Measurements from ENCODE around the gene HOXB3. TPM values are rescaled to one million over a fixed set of nuclear protein-coding genes. Genes with fewer than 3 reads are reported as not detected.

The HOXB3 gene
- total RNA-seq, 4 donors from 2014 or later, result 11.4 to 48.7 (median 24.2) TPM

DNA sequence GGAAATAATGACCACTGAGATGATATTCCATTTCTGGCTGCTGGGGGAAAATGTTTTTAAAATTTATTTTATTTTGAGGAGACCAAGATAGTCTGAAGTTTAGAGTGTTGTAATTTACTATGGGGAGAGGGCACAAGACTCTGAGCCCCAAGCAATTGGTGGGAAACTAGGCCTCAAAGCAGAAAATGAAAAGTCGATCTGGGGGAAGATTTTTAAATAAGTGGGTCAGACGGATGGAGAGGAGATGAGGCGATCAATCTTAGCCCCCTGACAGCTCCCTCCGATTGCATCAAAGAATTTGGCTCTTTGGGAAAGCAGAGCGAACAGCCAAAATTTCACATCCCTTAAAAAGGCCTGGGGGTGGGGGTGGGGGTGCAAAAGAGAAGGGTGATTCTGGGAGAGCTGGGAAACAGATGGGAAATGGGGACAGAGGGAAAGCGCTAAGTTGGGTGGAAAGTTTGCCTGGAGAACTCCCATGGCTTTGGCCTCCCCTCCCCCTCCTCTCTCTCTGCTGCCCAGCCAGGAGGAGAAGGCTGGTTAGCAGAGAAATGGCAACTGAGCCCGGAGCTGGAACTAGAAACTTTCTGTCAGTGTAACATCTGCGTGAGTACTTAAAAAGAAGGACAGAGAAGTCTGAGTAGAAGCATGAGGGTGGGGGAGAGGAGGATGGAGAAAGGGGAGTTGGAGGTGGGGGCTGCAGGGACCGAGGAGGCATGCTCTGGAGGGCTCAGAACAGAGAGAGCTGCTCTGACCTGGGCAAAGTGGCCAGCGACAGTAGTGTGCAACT lies 43.7 kb downstream of the HOXB3 start:
- Histone ChIP-seq H3K27ac (peak overlapping the region; percentile 90 to 98 (median 96)), H3K4me3 (peak overlapping the region; percentile 31 to 38), H3K27me3 (no peaks in the 10 kb centered on the region), H3K9me3 (no peaks in the 10 kb centered on the region), H3K36me3 (peaks cover 0 to 19% of the 10 kb centered on the region in 2 donors), H3K4me1 (peaks cover 11 to 70% (median 41%) of the 10 kb centered on the region in 3 donors)
- 19 to 20% methylated on average over 4 to 10 of the region's 10 CpGs for WGBS, 2 donors (ENCODE audit: low coverage in 1 of 2)
- TF ChIP-seq EP300 (IDR thresholded peaks at IDR 0.05), result no peak
- TF ChIP-seq, protein P1, sequence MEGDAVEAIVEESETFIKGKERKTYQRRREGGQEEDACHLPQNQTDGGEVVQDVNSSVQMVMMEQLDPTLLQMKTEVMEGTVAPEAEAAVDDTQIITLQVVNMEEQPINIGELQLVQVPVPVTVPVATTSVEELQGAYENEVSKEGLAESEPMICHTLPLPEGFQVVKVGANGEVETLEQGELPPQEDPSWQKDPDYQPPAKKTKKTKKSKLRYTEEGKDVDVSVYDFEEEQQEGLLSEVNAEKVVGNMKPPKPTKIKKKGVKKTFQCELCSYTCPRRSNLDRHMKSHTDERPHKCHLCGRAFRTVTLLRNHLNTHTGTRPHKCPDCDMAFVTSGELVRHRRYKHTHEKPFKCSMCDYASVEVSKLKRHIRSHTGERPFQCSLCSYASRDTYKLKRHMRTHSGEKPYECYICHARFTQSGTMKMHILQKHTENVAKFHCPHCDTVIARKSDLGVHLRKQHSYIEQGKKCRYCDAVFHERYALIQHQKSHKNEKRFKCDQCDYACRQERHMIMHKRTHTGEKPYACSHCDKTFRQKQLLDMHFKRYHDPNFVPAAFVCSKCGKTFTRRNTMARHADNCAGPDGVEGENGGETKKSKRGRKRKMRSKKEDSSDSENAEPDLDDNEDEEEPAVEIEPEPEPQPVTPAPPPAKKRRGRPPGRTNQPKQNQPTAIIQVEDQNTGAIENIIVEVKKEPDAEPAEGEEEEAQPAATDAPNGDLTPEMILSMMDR (IDR thresholded peaks at IDR 0.05), result no peak
- no peak for TF ChIP-seq POLR2AphosphoS5 (IDR thresholded peaks at IDR 0.05)
- no peak for TF ChIP-seq POLR2A (IDR thresholded peaks at IDR 0.05)
- no peak for ATAC-seq

DNA sequence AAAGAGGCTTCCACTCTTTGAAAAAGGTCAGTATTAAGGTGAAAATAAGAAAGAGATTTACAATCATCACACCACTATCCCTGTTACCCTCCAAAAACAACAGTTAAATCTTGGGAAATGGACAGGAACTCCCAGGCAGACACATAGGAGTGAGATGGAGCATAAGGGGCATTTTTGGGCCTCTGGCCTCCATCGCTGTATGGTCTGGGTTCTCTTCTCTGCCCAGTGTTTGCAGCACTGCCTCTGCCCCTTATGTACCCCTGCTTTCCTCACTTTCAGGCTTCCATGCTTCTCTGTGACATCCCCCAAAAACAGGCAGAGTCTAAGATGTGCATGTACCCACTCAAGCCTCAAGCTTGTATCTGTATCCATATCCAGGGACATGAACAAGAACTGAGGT lies 44.5 kb downstream of the HOXB3 start:
- H3K27me3 ChIP-seq, result no peaks in the 10 kb centered on the region
- no peaks in the 10 kb centered on the region for H3K9me3 ChIP-seq
- ATAC-seq, result no peak
- peak overlapping the region; percentile 90 to 98 (median 96) for H3K27ac ChIP-seq
- no peak overlapping the region for H3K4me3 ChIP-seq
- WGBS, 2 donors (ENCODE audit: low coverage in 1 of 2), result 100% methylated on average over 1 of the region's 1 CpG; no CpG with 5 or more reads in 1 of the 2 donors
- no peak for TF ChIP-seq POLR2A (IDR thresholded peaks at IDR 0.05)
- peaks cover 0 to 14% of the 10 kb centered on the region in 2 donors for H3K36me3 ChIP-seq
- H3K4me1 ChIP-seq, result peaks cover 11 to 70% (median 44%) of the 10 kb centered on the region in 3 donors

DNA sequence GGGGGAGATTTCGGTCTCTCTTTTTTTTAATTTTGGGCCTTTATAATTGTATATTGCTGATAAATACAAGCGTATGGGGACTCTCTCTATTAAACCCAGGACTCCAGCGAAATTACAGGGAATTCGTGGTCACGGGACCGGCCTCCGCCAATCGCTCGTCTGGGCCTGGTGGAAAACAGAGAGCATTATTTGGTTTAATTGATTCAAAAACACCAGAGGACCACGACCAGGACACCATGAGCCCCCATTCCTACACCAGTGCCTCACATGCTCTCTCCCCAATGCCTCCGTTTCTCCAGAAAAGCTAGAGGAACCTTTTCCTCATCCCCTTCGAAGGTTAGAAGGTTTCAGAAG lies 45.0 kb downstream of the HOXB3 start, which contains the start of gene HOXB2:
Gene HOXB2, minus strand, starts transcription at position 88 of the 354 bp plus-strand sequence. CDS start 198 bp downstream, outside the sequence.
- Histone ChIP-seq H3K27me3 (no peaks in the 10 kb centered on the region), H3K27ac (peak within 1 kb of the TSS; percentile 90 to 98 (median 96)), H3K36me3 (peaks cover 0 to 9% of the 10 kb centered on the region in 2 donors), H3K9me3 (no peaks in the 10 kb centered on the region), H3K4me1 (peaks cover 11 to 70% (median 42%) of the 10 kb centered on the region in 3 donors), H3K4me3 (peak within 1 kb of the TSS; percentile 73 to 81)
- no peak for ATAC-seq
- TF ChIP-seq EP300 (IDR thresholded peaks at IDR 0.05) (no peak), POLR2AphosphoS5 (IDR thresholded peaks at IDR 0.05) (no peak), POLR2A (IDR thresholded peaks at IDR 0.05) (no peak)
- TF ChIP-seq, protein P1 (IDR thresholded peaks at IDR 0.05), result no peak
- WGBS, 2 donors (ENCODE audit: low coverage in 1 of 2), result 20 to 23% methylated on average over 2 to 5 of the region's 12 CpGs

DNA sequence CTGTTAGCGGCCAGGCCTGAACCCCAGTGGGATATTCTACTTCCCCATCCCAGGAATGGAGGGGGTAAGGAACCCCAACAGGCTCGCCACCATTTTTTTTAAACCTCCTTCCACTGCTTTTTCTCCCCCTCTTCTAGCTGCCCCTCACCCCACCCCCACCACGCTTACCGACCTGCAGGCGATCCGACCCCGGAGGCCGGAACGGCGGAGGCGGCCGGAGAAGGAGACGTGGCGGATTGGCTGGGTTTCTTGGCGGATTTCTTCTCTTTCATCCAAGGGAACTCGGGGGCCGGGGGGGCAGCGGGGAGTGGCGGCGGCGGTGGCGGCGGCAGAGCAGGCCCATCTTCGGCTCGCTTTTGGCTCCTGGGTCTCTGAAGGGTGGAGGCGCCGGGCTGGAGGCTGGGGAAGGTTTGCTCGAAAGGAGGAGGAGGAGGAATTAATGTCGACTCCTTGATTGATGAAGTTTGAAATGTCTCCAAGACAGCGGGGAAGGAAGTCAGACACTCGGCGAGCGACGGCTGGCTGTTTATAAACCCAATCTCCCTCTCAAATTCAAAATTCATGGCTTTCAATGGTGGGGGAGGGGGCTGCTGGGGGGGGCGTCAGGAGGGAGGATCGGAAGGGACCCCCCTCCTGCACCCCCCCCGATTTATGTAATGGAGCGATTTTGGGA lies 45.6 kb downstream of the HOXB3 start:
- H3K36me3 ChIP-seq, result peaks cover 0 to 5% of the 10 kb centered on the region in 2 donors
- H3K4me3 ChIP-seq, result peak overlapping the region; percentile 73 to 81
- WGBS, 2 donors (ENCODE audit: low coverage in 1 of 2), result 0 to 19% methylated on average over 8 to 23 of the region's 38 CpGs
- ATAC-seq, result peak; percentile 87
- H3K4me1 ChIP-seq, result peaks cover 11 to 68% (median 42%) of the 10 kb centered on the region in 3 donors
- peak overlapping the region; percentile 90 to 98 (median 96) for H3K27ac ChIP-seq
- H3K27me3 ChIP-seq, result no peaks in the 10 kb centered on the region
- H3K9me3 ChIP-seq, result no peaks in the 10 kb centered on the region
- TF ChIP-seq POLR2A (IDR thresholded peaks at IDR 0.05) (peak in 1 of 2 donors; percentile 25), POLR2AphosphoS5 (IDR thresholded peaks at IDR 0.05) (peak; percentile 72)
- TF ChIP-seq, protein P1 (IDR thresholded peaks at IDR 0.05), result no peak

DNA sequence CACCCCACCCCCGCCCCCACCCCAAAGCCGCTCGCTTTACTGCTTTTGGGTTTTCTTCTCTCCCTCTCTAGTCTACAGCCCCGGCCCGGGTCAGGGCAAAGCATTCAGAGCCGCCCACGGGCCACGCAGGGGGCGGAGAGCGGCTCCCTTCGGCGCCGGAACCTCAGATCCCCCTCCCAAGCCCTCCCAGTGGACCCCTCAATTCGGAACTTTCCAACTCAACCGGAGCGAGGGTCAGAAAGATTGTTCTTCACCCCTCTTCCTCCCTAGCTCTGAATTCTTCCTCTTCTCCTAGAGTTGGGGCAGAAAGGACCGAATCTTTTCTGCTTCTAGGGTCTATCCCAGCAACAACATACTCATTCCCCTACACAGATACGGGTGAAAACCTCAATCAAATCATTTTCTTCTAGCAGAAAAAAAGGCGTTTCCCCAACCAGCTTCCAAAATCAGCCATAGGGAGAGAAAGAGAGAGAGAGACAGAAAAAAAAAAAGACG lies 46.1 kb downstream of the HOXB3 start:
- TF ChIP-seq EP300 (IDR thresholded peaks at IDR 0.05) (no peak), POLR2AphosphoS5 (IDR thresholded peaks at IDR 0.05) (no peak), POLR2A (IDR thresholded peaks at IDR 0.05) (no peak)
- TF ChIP-seq, protein P1 (IDR thresholded peaks at IDR 0.05), result no peak
- WGBS, 2 donors (ENCODE audit: low coverage in 1 of 2), result 0 to 2% methylated on average over 2 to 11 of the region's 20 CpGs
- Histone ChIP-seq H3K4me1 (peaks cover 11 to 62% (median 42%) of the 10 kb centered on the region in 3 donors), H3K9me3 (no peaks in the 10 kb centered on the region), H3K27ac (peak overlapping the region; percentile 90 to 98 (median 96)), H3K27me3 (no peaks in the 10 kb centered on the region), H3K4me3 (peak overlapping the region; percentile 73 to 81), H3K36me3 (peaks cover 0 to 5% of the 10 kb centered on the region in 2 donors)
- no peak for ATAC-seq
